H9 (cell line): ENCODE measurements around the gene MRPL55. TPM values are rescaled to one million over a fixed set of nuclear protein-coding genes. Genes with fewer than 3 reads are reported as not detected.
A peak's percentile ranks its signal among the peaks of the same experiment; 100 is the strongest.

ENCODE experiments used
- DNase-seq: peaks from one replicate; pipeline ENCODE4 v3.0.0-alpha.2; 2017
- H2AFZ ChIP-seq: one replicate; pipeline ENCODE4 v1.6.1; 2013; ENCODE audit warnings: mild to moderate bottlenecking, low read length, control low read depth, moderate library complexity
- H2AK5ac ChIP-seq: 2 replicates; pipeline ENCODE4 v1.6.1; 2013; ENCODE audit warnings: low read length, control low read depth, mixed read lengths; ENCODE audit not compliant: insufficient read length
- H2BK120ac ChIP-seq: one replicate; pipeline ENCODE4 v1.6.1; 2013; ENCODE audit warnings: low read depth, mild to moderate bottlenecking, low read length, control low read depth, inconsistent platforms; ENCODE audit not compliant: poor library complexity, severe bottlenecking
- H2BK12ac ChIP-seq: 2 replicates; pipeline ENCODE4 v1.6.1; 2013; ENCODE audit warnings: low read length, control low read depth, mixed read lengths, low read depth; ENCODE audit not compliant: insufficient read length
- H2BK15ac ChIP-seq: 2 replicates; pipeline ENCODE4 v1.6.1; 2013; ENCODE audit warnings: low read depth, low read length, control low read depth
- H2BK20ac ChIP-seq: one replicate; pipeline ENCODE4 v1.6.1; 2013; ENCODE audit warnings: low read depth, mild to moderate bottlenecking, low read length, control low read depth, inconsistent platforms; ENCODE audit not compliant: poor library complexity, severe bottlenecking
- H2BK5ac ChIP-seq: 2 replicates; pipeline ENCODE4 v1.6.1; 2013; ENCODE audit warnings: low read length, control low read depth, mixed read lengths; ENCODE audit not compliant: insufficient read length
- H3K14ac ChIP-seq: 2 replicates; pipeline ENCODE4 v1.6.1; 2013; ENCODE audit warnings: low read length, control low read depth; ENCODE audit not compliant: insufficient read depth
- H3K18ac ChIP-seq: 2 replicates; pipeline ENCODE4 v1.6.1; 2013; ENCODE audit warnings: low read depth, mild to moderate bottlenecking, mixed read lengths, low read length, control low read depth; ENCODE audit not compliant: insufficient read length
- H3K23ac ChIP-seq: 2 replicates; pipeline ENCODE4 v1.6.1; 2013; ENCODE audit warnings: low read length, control low read depth, mixed read lengths, low read depth; ENCODE audit not compliant: insufficient read length
- H3K23me2 ChIP-seq: 2 replicates; pipeline ENCODE4 v1.6.1; 2013; ENCODE audit warnings: low read depth, mild to moderate bottlenecking, mixed read lengths, low read length, control low read depth; ENCODE audit not compliant: insufficient read length, poor library complexity, severe bottlenecking
- H3K27ac ChIP-seq: 2 replicates; pipeline ENCODE4 v1.5.1; 2013; ENCODE audit warnings: low read length, control low read depth, mixed read lengths, low read depth; ENCODE audit not compliant: insufficient read length
- H3K27me3 ChIP-seq: 2 replicates; pipeline ENCODE4 v1.6.1; 2013; ENCODE audit warnings: low read length, control low read depth, inconsistent platforms; ENCODE audit not compliant: insufficient read depth
- H3K4ac ChIP-seq: 2 replicates; pipeline ENCODE4 v1.6.1; 2013; ENCODE audit warnings: low read depth, mild to moderate bottlenecking, control low read depth, inconsistent platforms, low read length, moderate library complexity
- H3K4me1 ChIP-seq: 2 replicates; pipeline ENCODE4 v1.6.1; 2013; ENCODE audit warnings: low read length, control low read depth, inconsistent platforms; ENCODE audit not compliant: insufficient read depth
- H3K4me2 ChIP-seq: 2 replicates; pipeline ENCODE4 v1.6.1; 2013; ENCODE audit warnings: low read length, control low read depth, mixed read lengths; ENCODE audit not compliant: insufficient read length, insufficient read depth
- H3K56ac ChIP-seq: 2 replicates; pipeline ENCODE4 v1.6.1; 2013; ENCODE audit warnings: low read depth, mild to moderate bottlenecking, mixed read lengths, low read length, control low read depth; ENCODE audit not compliant: insufficient read length
- H3K79me1 ChIP-seq: 2 replicates; pipeline ENCODE4 v1.6.1; 2013; ENCODE audit warnings: low read depth, mild to moderate bottlenecking, moderate library complexity, low read length, control low read depth, inconsistent platforms; ENCODE audit not compliant: insufficient read depth, poor library complexity, severe bottlenecking
- H3K79me2 ChIP-seq: 2 replicates; pipeline ENCODE4 v1.6.1; 2013; ENCODE audit warnings: low read length, control low read depth, inconsistent platforms; ENCODE audit not compliant: insufficient read depth
- H3K9ac ChIP-seq: 2 replicates; pipeline ENCODE4 v1.6.1; 2013; ENCODE audit warnings: low read length, control low read depth, mixed read lengths; ENCODE audit not compliant: insufficient read length; ENCODE audit errors: extremely low read depth
- H3K9me3 ChIP-seq: one replicate; pipeline ENCODE4 v1.6.1; 2013; ENCODE audit warnings: low read depth, low read length, inconsistent platforms; ENCODE audit not compliant: control insufficient read depth
- H3T11ph ChIP-seq: one replicate; pipeline ENCODE4 v1.6.1; 2013; ENCODE audit warnings: mild to moderate bottlenecking, low read length, control low read depth, inconsistent platforms
- H4K20me1 ChIP-seq: one replicate; pipeline ENCODE4 v1.6.1; 2013; ENCODE audit not compliant: control insufficient read depth, insufficient read length, insufficient read depth
- H4K5ac ChIP-seq: 2 replicates; pipeline ENCODE4 v1.6.1; 2013; ENCODE audit warnings: low read depth, mild to moderate bottlenecking, mixed read lengths, low read length, control low read depth; ENCODE audit not compliant: insufficient read length
- H4K8ac ChIP-seq: replicated peaks from 2 replicates; pipeline ENCODE4 v1.6.1; 2013; ENCODE audit warnings: low read length, control low read depth, mixed read lengths, low read depth; ENCODE audit not compliant: insufficient read length
- H4K91ac ChIP-seq: 2 replicates; pipeline ENCODE4 v1.6.1; 2013; ENCODE audit warnings: low read depth, mild to moderate bottlenecking, moderate library complexity, mixed read lengths, low read length, control low read depth; ENCODE audit not compliant: insufficient read length
- H3K27ac Mint-ChIP-seq, 3 experiments: 2 replicates in 2 of 3; 3 replicates in 1 of 3; pipeline ENCODE4 v1.8.0; 2020 to 2021; ENCODE audit warnings: mixed read lengths in 3 of 3, mild to moderate bottlenecking in 1 of 3, moderate library complexity in 1 of 3
- H3K27me3 Mint-ChIP-seq: 2 replicates; pipeline ENCODE4 v1.8.0; 2021; ENCODE audit warnings: low read depth, mild to moderate bottlenecking, moderate library complexity, mixed read lengths
- H3K36me3 Mint-ChIP-seq, 3 experiments: 2 replicates in 2 of 3; 3 replicates in 1 of 3; pipeline ENCODE4 v1.8.0; 2020 to 2021; ENCODE audit warnings: low read depth in 3 of 3, mixed read lengths in 3 of 3; ENCODE audit not compliant: insufficient read depth in 1 of 3
- H3K4me1 Mint-ChIP-seq, 2 experiments: 2 replicates each; pipeline ENCODE4 v1.8.0; 2020; ENCODE audit warnings: mixed read lengths in 2 of 2
- H3K4me3 Mint-ChIP-seq, 2 experiments: 2 replicates in 1 of 2; 3 replicates in 1 of 2; pipeline ENCODE4 v1.8.0; 2020 to 2021; ENCODE audit warnings: mild to moderate bottlenecking in 2 of 2, mixed read lengths in 2 of 2, moderate library complexity in 1 of 2
- H3K9me3 Mint-ChIP-seq, 2 experiments: 2 replicates in 1 of 2; 3 replicates in 1 of 2; pipeline ENCODE4 v1.8.0; 2020; ENCODE audit warnings: mild to moderate bottlenecking in 2 of 2, mixed read lengths in 2 of 2, moderate library complexity in 1 of 2
- CTCF ChIP-seq: fragments of 200-600 bp; sonication (generic); conservative IDR thresholded peaks from 3 replicates; pipeline ENCODE4 v1.8.0; 2021; ENCODE audit warnings: antibody characterized with exemption, mild to moderate bottlenecking
- WGBS: extraction: QIAGEN DNeasy Blood & Tissue Kit; methylation state at CpG from one replicate; pipeline ENCODE4 v1.1.7; 2013; ENCODE audit warnings: missing lambda C conversion rate, low lambda C conversion rate, mixed read lengths; ENCODE audit not compliant: insufficient read length; ENCODE audit errors: extremely low coverage; 5-methylcytosine and 5-hydroxymethylcytosine counted together
- total RNA-seq: library from RNA; stranded (reverse); gene quantifications from 2 replicates; pipeline ENCODE4 v1.2.1, GENCODE V29; 2021

Gene MRPL55
- total RNA-seq, 1 experiment from 2014 or later: 62.3 TPM

- H3K27ac ChIP-seq: no peak within 1 kb of the TSS
- H2AK5ac ChIP-seq: no peak within 1 kb of the TSS
- H3K4me1 Mint-ChIP-seq: peaks cover 12% of the 10 kb centered on the region in 2 experiments
- no peak within 1 kb of the TSS for H3K56ac ChIP-seq
- no CpG with 5 or more reads among the region's 104 CpGs for WGBS
- no peak for TF ChIP-seq CTCF
- no peak within 1 kb of the TSS for H2AFZ ChIP-seq
- H3K4ac ChIP-seq: no peak within 1 kb of the TSS
- H3K4me1 ChIP-seq: no peaks in the 10 kb centered on the region
- no peak within 1 kb of the TSS for H3K23ac ChIP-seq
- no peak within 1 kb of the TSS for H2BK15ac ChIP-seq
- peak within 1 kb of the TSS; percentile 40 for H3K4me2 ChIP-seq
- H4K8ac ChIP-seq: no peak within 1 kb of the TSS
- H3K27ac Mint-ChIP-seq: peak within 1 kb of the TSS; percentile 94 to 98 (median 95); a peak in 6 of 7 replicates
- peak within 1 kb of the TSS; percentile 39 for H3K9ac ChIP-seq
- peak within 1 kb of the TSS; percentile 40 for H3K18ac ChIP-seq
- no peak within 1 kb of the TSS for H4K5ac ChIP-seq
- H2BK120ac ChIP-seq: no peak within 1 kb of the TSS
- H3K27me3 ChIP-seq: no peaks in the 10 kb centered on the region
- H3K4me3 Mint-ChIP-seq: peak within 1 kb of the TSS; percentile 95 to 96
- H3K79me1 ChIP-seq: no peaks in the 10 kb centered on the region
- no peak within 1 kb of the TSS for H4K91ac ChIP-seq
- DNase-seq: peak; percentile 96
- H3K14ac ChIP-seq: peak within 1 kb of the TSS; percentile 73
- no peaks in the 10 kb centered on the region for H3K9me3 Mint-ChIP-seq
- H3K9me3 ChIP-seq: no peaks in the 10 kb centered on the region
- no peak within 1 kb of the TSS for H3T11ph ChIP-seq
- H3K79me2 ChIP-seq: no peaks in the 10 kb centered on the region
- no peaks in the 10 kb centered on the region for H4K20me1 ChIP-seq
- peaks cover 25 to 55% (median 46%) of the 10 kb centered on the region in 3 experiments; a peak in 6 of 7 replicates for H3K36me3 Mint-ChIP-seq
- peaks cover 3% of the 10 kb centered on the region; the same call in 1 of the 2 replicates for H3K27me3 Mint-ChIP-seq
- no peak within 1 kb of the TSS for H2BK20ac ChIP-seq
- H3K23me2 ChIP-seq: peaks cover 5% of the 10 kb centered on the region
- no peak within 1 kb of the TSS for H2BK12ac ChIP-seq
- no peak within 1 kb of the TSS for H2BK5ac ChIP-seq
These were observed 6.1 kb downstream of the MRPL55 start, which contains the start of gene C1orf35 for GRCh38 chr1:228102791-228103620. Gene C1orf35 (minus strand): TSS chr1:228103325. CDS start chr1:228103227, 98 bp downstream.
